A549 (cell line): ENCODE measurements around the gene CUTA.

Experiments
- CTCF ChIP-seq: fragments of >200 bp; sonication (Bioruptor Twin); formaldehyde crosslinking; IDR thresholded peaks from 3 replicates; pipeline ENCODE4 v1.5.1; 2016
- POLR2A ChIP-seq: IDR thresholded peaks from 2 replicates; pipeline ENCODE4 v1.6.1; 2012; ENCODE audit warnings: mild to moderate bottlenecking, low read length
- REST ChIP-seq: fragments of 200-600 bp; sonication (generic); IDR thresholded peaks from 2 replicates; pipeline ENCODE4 v1.6.1; 2016; ENCODE audit warnings: antibody characterized with exemption, mild to moderate bottlenecking, moderate library complexity

- TF ChIP-seq CTCF: peak; percentile 37
- no peak for TF ChIP-seq POLR2A
- no peak for TF ChIP-seq REST
These were observed 33.3 kb downstream of the CUTA start for GRCh38 chr6:33384581-33385020.
